GM19099 (cell line): ENCODE measurements around the gene RAPGEF5.

Source experiments
- POLR2A ChIP-seq: IDR thresholded peaks from 3 replicates; pipeline ENCODE4 v1.6.1; 2011; ENCODE audit warnings: low read depth; ENCODE audit not compliant: insufficient read length; ENCODE audit errors: extremely low read depth

The RAPGEF5 gene

DNA sequence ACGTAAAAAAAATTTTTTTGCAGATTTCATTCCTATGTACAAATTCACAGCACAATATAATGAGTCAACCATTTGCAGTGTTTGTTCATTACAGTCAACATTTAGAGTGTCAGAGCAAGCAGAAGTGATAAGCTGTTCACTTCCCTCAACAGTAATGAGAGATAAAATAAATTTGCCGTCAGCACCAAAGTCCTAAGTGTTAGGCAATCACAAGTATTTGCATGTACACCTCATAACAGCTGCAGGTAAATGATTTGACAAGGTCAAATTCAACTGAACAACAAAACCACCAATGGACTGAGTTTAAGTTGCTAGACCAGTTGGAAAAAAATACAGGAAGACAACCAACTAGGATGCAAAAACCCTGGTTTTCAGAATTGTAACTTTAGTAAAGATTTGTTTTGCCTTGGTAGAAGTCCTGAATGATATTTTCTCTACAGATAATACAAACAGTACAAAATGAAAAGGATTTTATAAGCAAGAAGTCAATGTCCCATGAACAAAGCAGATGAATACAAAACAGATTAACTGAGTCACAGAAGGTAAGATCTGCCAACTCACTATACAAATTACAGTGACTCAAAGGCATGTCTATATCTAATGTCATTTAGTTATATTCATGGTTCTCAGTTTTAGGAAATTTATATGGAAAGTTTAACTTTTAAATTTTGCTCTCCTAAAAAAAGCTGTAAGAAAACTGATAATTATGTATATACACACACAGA lies 10.4 kb downstream of the RAPGEF5 start:
- no peak for TF ChIP-seq POLR2A

DNA sequence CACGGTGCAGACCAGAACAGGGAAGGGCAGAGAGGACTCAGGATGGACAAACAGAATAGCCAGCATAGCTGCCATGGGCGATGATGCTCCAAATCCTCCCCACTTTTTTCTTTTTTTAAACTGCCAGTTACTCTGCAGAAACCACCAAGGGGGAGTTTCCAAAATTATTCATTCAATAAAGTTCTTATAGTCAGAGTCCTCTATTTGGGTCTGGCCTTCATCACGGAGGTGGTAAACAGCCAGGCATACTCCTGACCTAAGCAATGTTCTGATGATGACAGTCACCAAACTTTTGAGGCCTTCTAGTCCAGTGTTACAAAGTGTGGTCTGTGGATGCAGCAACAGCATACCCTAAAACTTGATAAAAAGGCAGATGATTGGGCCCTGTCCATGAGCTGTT lies 12.3 kb downstream of the RAPGEF5 start:
- TF ChIP-seq POLR2A = no peak

DNA sequence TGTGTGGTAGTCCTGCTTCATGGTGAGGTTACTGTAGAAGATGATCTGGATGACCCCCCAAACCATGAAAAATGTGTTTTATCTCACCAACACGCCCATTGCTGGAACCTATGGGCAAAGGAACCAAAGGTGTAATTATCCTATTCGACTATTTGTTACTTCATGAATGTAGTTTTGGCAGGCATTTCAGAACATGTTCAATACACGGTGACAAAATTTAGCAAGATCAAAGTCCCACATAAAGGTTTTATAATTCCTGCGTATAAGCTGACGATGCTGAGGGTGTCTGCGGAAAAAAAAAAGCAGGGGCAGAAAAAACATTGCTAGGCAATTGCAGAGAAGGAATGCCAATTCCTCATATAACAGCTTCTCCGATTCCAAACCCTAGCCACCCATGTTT lies 13.3 kb downstream of the RAPGEF5 start:
- no peak for TF ChIP-seq POLR2A

DNA sequence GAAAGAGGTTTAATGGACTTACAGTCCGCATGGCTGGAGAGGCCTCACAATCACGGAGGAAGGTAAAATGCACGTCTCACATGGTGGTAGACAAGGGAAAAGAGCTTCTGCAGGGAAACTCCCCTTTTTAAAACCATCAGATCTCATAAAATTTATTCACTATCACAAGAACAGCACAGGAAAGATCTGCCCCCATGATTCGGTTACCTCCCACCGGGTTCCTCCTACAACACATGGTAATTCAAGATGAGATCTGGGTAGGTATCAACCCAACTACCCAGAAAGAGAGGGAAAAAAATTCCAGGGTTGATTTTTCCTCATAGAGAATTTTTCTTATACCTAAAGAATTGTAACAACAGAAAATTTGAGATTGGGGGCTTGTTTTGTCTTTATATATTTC lies 13.9 kb downstream of the RAPGEF5 start:
- no peak for TF ChIP-seq POLR2A

DNA sequence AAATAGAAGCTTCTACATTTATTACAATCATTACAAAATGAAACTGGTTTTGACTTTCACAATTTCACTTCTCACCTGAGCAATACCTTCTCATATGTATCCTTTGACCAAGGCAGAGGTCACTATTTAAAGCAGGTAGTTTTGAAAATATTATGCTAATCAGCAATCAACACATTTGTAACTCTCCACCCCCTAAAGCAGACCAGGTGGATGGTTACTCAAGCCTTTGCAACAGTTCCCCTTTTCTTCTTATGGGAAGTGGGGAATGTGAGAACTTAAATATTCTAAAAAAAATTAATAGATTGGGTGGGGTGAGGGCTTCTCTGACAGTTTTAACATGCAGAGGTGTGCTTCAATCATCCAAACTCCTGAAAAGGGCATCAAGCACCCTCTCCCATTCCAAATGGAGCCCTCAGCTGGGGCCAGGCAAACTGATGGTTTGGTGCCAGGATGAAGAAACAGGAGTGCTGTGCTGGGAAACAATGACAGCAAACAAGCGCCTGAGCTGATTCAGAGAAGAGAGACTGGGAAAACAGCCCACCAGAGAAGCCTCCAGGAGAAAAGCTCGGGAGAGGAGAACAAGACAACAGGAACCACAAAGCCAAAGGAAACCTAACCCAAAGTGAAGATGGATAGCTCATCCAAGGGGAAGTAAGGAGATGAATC lies 17.1 kb downstream of the RAPGEF5 start:
- TF ChIP-seq POLR2A = no peak

DNA sequence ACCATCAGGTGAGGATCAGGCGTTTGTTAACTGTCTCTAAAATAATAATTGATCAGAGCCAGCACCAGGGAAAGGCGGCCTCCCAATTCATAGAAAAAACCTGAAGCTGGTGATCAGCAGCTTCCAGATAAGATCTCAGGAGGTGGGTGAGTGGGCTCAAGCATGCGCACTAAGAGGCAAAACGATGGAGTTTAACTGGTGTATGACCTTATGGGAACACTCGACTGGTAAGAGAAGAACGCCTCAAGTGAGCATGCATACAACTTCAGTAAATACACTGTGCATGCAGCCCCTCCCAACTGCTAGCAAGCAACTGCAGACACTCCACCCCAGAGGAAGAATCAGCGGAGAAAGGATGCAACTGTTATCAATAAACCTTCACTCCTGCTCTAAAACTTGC lies 18.1 kb downstream of the RAPGEF5 start:
- no peak for TF ChIP-seq POLR2A

DNA sequence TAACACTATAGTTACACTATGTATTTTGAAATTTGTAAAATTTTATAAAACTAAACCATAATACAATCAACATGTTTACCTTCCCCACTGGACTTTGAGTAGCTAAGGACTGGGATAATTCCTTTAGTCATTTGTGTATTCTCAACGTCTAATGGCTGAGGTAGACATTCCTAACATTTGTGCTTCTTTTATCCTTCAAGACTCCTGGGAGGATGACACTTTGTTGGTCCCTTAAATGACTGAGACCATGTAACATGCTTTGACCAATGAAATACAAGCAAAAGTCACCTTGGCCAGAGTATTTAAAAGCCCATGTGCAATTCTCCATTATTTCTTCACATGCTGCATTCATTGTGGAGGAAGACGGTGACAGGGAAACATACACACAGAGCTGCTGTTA lies 18.5 kb downstream of the RAPGEF5 start:
- no peak for TF ChIP-seq POLR2A

DNA sequence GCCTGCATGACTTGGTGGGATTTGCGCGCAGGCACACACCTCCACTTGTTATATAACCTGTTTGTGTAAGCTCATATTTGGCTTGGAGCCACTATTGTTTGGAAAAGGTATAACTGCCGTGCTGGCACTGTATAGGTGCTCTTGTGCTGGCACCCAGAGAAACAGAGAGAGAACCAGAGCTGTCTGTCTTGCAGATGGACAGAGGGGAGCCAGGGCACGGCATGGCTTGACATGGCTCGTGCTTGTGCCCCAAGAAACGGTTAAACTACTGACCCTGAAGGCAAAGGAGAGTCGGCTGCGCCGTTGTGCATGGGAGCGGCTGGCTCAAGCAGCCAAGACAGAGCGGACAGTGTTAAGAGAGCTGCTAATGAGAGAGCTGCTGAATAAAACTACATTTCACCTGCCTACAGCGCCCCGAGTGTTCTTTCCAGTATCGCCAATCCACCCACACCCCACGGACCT lies 23.2 kb downstream of the RAPGEF5 start:
- no peak for TF ChIP-seq POLR2A

DNA sequence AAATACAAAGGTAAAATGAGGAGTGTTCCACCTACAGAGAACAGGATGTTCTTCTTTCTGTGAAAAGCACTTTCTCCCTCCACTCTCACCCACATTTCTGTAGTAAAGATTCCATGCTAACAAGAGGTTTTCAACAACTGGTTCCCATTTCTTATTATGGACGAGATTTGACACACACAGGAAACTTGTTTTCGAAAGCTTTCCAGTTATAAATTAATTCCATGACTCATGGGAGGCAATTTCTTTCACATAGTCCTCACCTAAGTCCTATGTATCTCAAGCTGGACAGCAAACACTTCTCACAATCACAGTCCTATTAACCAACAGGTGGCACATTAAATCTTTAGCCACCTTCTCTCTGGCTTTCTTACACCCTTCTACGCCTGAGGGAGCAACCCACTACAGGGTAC lies 24.5 kb downstream of the RAPGEF5 start:
- no peak for TF ChIP-seq POLR2A

DNA sequence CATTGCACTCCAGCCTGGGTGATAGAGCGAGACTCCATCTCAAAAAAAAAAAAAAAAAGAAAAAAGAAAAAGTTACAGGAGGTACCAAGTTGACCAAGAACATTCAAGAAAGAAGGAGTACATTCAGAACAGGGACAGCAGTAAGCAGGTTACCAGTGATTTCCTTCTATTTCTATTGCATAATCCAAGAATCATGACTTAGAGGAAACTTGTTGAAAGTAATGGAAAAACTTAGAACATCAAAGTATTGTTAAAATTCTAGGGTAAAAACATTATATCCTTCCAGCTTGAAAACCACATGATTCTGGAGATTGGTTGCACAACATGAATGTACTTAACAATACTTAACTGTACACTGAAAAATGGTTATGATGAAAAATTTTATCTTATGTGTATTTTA lies 25.2 kb downstream of the RAPGEF5 start:
- no peak for TF ChIP-seq POLR2A

DNA sequence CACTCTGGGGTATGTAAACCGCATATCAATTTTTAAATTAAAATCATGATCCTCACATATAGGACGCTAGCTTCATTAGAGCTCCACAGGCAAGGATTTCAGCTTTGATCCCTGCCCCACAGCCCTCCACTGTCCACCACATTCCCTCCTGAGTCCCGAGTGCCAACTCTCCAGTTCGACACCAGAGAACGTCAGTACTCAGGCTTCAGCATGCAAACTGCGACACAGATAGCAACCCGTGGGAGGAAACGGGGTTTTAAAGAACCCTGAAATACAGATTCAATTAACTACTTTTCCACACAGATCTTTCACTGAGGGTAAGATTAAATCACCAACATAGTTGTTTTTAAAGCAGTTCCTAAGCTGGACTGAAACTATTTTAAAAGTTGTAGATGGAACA lies 26.1 kb downstream of the RAPGEF5 start:
- no peak for TF ChIP-seq POLR2A

DNA sequence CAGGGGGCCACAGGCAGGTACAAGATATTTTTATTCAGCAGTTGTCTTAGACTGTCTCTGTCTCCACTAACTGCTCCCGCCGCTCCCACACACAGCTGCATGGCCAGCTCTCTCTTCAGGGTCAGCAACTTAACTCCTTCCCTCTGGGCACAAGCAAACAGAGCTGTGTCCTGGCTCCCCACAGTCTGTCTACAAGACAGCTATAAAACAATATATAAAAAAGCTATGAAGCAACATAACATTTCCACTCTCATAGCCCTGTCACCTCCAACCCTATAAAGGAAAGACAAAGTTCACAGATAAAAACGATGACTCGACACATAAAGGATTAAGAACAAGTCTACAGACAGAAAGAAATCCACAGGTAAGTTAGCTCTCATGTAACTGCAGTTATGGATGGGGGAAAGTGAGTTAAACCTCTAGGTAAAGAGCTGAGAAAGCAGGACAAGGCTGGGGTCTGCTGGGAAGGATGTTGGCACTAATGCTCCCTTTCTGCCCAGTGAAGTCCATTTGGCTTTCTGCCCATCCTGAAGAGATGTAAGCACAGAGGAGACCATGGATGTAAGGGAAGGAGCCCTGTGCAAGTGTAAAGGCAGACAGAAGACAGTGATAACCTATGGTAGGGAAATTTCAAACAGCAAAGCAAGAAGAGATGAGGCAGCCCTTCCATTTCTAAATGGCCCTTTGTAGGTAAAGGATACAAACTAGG lies 27.0 kb downstream of the RAPGEF5 start:
- TF ChIP-seq POLR2A = no peak

DNA sequence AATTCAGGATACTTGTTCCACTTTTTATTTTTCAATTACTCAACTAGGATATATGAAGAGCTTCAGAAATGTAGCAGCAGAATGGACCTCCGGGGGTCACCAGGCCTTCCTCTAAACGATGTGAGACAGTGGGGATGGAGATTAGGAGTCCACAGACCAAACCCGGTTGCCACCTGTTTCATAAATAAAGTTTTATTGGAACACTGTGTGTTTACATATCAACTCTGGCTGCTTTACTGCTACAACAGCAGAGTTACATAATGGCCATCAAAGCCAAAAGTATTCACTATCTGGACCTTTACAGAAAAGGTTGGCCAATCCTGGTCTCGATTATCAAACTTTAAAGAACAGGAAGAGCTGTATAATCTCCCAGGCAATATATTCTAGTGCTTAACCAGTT lies 30.8 kb downstream of the RAPGEF5 start:
- TF ChIP-seq POLR2A = no peak

DNA sequence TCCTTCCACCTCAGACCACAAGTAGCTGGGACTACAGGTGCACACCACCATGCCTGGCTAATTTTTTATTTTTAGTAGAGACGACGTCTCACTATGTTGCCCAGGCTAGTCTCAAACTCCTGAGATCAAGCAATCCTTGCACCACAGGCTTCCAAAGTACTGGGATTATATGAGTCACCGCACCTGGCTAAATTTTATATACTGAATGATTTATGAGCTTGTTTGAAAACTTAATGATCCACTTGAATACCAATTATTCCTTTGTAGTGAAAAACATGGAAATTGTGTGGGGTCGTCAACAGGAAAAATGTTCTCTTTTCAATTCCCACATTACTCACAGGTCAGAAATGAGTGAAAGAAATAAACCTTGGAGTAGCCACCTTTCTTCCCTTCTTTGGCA lies 31.3 kb downstream of the RAPGEF5 start:
- TF ChIP-seq POLR2A = no peak

DNA sequence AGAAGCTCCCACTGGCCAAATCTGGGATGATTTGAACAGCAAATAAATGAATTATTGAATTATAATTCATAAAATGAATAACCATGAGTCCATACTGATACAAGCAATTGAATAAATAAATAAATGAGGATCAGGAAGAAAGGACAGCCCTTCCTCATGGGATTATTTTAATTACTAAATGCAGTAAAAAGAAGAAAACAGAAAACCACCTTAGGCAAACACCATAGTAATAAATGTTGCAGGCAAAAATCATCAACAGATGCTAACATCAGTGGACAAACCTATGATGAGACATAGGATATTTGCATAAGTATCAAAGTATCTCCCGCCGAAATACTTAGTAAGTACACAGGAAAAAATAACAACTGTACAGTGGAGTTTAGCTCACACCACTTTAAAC lies 33.2 kb downstream of the RAPGEF5 start:
- no peak for TF ChIP-seq POLR2A

DNA sequence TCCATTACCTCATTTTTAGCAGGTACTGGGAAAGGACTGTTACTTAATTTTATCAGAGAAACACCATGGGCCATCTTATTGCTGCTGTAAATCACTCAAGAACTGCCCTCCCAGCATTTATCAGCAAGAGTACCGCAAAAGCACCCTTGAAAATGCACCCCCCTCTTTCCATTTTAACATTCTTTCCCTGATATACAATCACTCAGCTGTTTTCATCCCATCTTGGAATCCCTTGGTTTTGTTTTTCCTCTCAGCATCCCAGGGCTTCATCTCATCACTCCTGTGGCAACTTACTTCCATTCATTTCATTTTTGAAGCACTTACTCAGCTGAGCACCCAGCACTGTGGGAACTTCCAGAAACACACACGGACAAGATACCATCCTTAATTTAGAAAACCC lies 36.5 kb downstream of the RAPGEF5 start:
- no peak for TF ChIP-seq POLR2A

DNA sequence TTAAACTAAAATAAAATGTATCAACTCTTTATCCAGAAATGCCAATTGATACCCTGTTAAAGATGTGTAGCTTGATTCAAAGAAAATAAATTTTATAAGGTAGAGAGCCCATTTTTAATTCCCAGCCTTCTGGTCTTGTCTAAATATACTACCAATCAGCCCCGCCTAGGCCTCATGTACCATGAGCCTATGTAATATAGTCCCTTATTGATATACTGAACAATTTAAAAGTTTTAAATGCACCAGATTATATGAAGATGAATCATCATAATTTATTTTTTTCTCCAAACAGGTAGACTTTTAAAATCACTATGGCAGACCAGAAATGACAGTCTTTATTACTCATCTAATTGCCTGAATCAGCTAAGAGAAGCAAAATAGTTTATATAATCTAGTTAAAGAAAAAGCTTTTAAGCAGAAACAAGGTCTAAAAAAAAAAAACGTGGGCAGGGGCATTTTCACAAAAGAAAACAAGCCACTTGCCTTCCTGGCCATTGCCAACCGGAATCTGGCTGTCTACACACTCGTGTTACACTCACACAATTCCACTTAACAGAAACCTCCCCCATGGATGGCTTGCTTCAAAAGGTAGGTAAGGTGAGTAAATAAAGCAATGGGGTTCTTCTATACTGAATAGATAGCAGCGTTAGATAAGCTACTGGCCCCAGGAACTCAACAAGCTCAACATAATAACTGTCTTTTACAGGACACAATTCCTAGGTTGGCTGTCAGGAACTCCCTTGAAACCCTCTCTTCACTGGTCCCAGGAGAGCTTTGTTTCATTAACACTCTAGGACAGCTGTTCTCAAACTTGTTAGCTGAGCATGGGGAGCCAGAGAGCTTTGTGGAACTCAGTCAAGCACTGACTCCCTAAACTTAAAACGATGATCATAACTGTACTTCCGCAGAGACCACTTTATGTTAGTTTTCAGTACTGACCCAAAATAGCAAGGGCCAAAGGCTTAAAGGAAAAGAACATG lies 37.2 kb downstream of the RAPGEF5 start:
- no peak for TF ChIP-seq POLR2A
